Ascending aorta (tissue), 2 donors: ENCODE results near the gene SSTR3. TPM values are rescaled to one million over a fixed set of nuclear protein-coding genes. Genes with fewer than 3 reads are reported as not detected.

Source experiments
- DNase-seq, 2 donors: peaks; one replicate each; pipeline ENCODE4 v3.0.0-alpha.2; 2019; ENCODE audit warnings: low spot score in 2 of 2
- H3K27ac ChIP-seq, 2 donors: fragments of 200-600 bp; sonication (generic); one replicate each; pipeline ENCODE4 v1.5.1; 2016 to 2017; ENCODE audit warnings: mild to moderate bottlenecking in 1 of 2
- H3K27me3 ChIP-seq: fragments of 200-600 bp; sonication (generic); one replicate; pipeline ENCODE4 v1.5.1; 2017
- H3K36me3 ChIP-seq, 2 donors: fragments of 200-600 bp; sonication (generic); one replicate each; pipeline ENCODE4 v1.5.1; 2016
- H3K4me1 ChIP-seq, 2 donors: fragments of 200-600 bp; sonication (generic); one replicate each; pipeline ENCODE4 v1.5.1; 2016 to 2017; ENCODE audit warnings: mild to moderate bottlenecking in 1 of 2
- H3K4me3 ChIP-seq, 2 donors: fragments of 200-600 bp; sonication (generic); one replicate each; pipeline ENCODE4 v1.5.1; 2016 to 2017; ENCODE audit warnings: mild to moderate bottlenecking in 1 of 2
- H3K9me3 ChIP-seq, 2 donors: fragments of 200-600 bp; sonication (generic); one replicate each; pipeline ENCODE4 v1.5.1; 2016
- CTCF ChIP-seq, 3 experiments: fragments of 200-600 bp in 2 of 3; fragments of 450-650 bp in 1 of 3; sonication (generic) in 2 of 3; IDR thresholded peaks; one replicate each; pipeline ENCODE4 v1.5.1; 2016 to 2019; ENCODE audit warnings: antibody characterized with exemption in 3 of 3, mild to moderate bottlenecking in 1 of 3, moderate library complexity in 1 of 3
- intact Hi-C: fragments of 100-400 bp; cut with DNase I; formaldehyde crosslinking; loops from one replicate; pipeline ENCODE4 v1.15.1; 2023
- total RNA-seq: library from RNA; depleted of rRNA; stranded (reverse); fragments of >200 nt; gene quantifications from one replicate; pipeline ENCODE4 v1.1.0, GENCODE V29; 2016

Gene SSTR3
- total RNA-seq, 1 donor from 2014 or later: not detected

DNA sequence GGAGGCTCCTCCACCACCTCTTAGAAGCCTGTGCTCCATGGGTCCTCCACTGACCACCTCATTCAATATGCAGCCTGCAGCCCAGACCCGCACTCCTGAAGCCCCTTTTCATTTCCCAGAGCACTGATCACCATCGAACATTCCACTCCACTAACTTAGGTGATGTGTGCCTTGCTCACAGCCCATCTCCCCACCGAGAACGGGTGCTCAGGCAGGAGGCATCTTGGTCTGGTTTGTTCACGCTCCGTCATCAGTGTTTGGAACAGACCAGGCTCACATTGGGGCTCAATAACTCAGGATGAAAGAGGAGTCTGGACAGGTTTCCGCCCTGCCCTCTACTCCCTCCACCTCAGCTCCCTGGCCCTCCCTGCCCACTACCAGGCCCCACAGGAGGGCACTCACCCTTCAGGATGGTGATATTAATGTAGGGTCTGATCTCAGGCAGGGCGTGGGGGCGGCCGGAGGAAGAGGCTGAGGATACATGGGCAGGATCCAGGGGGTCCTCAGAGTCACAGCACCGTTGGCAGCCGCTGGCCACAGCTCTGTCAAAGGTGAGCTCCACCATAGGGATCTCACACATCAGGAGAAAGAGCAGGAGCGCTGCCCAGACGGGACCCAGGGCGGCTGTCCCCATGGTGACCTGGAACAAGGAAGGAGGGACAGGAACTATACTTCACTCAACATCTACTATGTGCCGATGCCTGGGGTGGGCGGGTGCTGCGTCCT is 27.3 kb downstream of the SSTR3 start:
- H3K36me3 ChIP-seq: peaks cover 0 to 5% of the 10 kb centered on the region in 2 donors
- intact Hi-C loops: no loop called here

DNA sequence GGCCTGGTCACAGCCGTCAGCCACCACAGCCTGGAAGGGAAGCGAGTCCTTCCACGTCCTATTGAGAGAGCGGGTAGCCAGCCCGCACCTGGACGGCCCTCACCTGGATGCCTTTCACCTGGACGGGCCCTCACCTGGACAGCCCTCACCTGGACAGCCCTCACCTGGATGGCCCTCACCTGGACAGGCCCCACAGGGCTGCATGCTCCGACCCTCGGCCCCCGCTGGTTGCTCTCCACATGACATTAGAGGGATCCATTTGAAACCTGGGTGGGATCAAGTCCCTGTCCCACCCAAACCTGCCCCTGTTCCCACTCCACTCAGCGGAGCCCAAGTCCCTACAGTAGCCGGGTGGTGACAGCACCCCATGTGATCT is 27.9 kb downstream of the SSTR3 start:
- Histone ChIP-seq H3K27ac (no peak overlapping the region), H3K27me3 (no peaks in the 10 kb centered on the region), H3K4me1 (peaks cover 6 to 20% of the 10 kb centered on the region in 2 donors), H3K4me3 (no peak overlapping the region), H3K36me3 (peaks cover 0 to 5% of the 10 kb centered on the region in 2 donors), H3K9me3 (no peaks in the 10 kb centered on the region)
- TF ChIP-seq CTCF (IDR thresholded peaks at IDR 0.05): no peak
- no peak for DNase-seq
- intact Hi-C loops: no loop called here

More for the DNA sequence above, 27.3 kb downstream of the SSTR3 start:
- Histone ChIP-seq H3K4me1 (peaks cover 6 to 20% of the 10 kb centered on the region in 2 donors), H3K27me3 (no peaks in the 10 kb centered on the region), H3K9me3 (no peaks in the 10 kb centered on the region), H3K4me3 (no peak overlapping the region), H3K27ac (no peak overlapping the region)
- no peak for TF ChIP-seq CTCF (IDR thresholded peaks at IDR 0.05)
- no peak for DNase-seq

DNA sequence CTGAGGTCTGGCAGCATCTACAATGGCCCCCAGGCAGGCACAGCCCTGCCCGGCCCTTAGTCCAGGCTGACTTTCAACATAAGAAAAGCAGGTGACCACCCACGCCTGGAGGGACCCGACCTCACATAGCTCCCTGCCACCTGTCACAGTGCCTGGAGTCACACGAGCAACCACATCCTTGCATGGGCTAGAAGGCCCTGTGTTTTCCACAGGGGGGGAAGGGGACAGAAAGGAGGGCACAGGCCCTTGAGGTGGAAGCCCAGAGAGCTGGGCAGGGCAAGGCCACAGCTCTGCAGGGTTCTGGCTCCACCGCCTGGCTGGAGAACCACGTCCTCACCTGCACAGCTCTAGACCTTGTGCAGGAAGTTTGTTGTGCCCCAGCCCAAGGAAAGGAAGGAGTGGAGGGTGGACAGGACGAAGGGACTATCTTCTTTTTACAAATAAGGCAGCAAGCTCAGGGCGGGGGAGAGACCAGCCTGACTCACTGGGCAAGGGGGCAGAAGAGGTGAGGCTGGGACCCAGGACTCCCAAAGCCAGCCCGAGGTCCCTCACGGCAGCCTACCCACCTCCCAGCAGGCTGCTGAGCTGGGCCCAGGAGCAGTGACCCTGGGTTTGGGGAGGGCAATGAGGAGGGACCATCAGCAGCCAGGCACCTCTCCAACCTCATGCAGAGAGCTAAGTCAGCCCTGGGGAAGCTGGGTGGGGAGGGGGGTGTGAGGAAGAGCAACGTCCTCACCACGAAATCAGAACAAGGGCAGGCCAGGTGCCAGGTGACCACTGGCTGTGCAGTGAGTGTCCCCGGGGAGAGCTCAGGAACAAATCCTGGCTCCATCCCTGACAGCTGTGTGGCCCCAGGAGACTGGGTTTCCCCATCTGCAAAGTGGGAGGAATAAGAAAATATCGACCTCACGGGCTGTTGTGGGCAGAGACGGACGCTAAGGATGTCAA is 28.6 kb downstream of the SSTR3 start:
- TF ChIP-seq CTCF (IDR thresholded peaks at IDR 0.05): no peak
- Histone ChIP-seq H3K27me3 (no peaks in the 10 kb centered on the region), H3K4me1 (peaks cover 6 to 20% of the 10 kb centered on the region in 2 donors), H3K27ac (no peak overlapping the region), H3K36me3 (peaks cover 0 to 5% of the 10 kb centered on the region in 2 donors), H3K4me3 (no peak overlapping the region), H3K9me3 (no peaks in the 10 kb centered on the region)
- DNase-seq: no peak
- intact Hi-C loops: no loop called here

DNA sequence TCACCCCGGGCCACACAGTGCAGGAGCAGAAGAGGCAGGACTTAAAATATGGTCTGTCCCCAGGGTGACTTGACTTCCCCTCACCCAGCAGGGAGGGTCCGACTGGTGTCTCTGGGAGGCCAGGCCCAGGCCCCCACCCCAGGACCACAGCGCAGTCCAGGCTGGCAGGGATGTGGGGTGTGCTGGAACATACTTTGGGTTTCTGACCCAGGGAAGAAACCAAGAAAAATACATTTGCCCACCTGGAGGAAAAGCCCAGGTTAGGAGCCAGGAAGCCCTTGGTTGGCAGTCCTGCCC is 29.4 kb downstream of the SSTR3 start:
- Histone ChIP-seq H3K36me3 (peaks cover 0 to 5% of the 10 kb centered on the region in 2 donors), H3K4me1 (peaks cover 6 to 12% of the 10 kb centered on the region in 2 donors), H3K9me3 (no peaks in the 10 kb centered on the region), H3K27ac (no peak overlapping the region), H3K4me3 (no peak overlapping the region), H3K27me3 (no peaks in the 10 kb centered on the region)
- intact Hi-C loops: no loop called here
- DNase-seq: no peak
- TF ChIP-seq CTCF (IDR thresholded peaks at IDR 0.05): no peak

- TF ChIP-seq CTCF (IDR thresholded peaks at IDR 0.05): no peak
- intact Hi-C loops: no loop called here
- DNase-seq: no peak
- Histone ChIP-seq H3K36me3 (peaks cover 0 to 5% of the 10 kb centered on the region in 2 donors), H3K4me3 (no peak overlapping the region), H3K9me3 (no peaks in the 10 kb centered on the region), H3K27me3 (no peaks in the 10 kb centered on the region), H3K4me1 (peaks cover 5 to 6% of the 10 kb centered on the region in 2 donors), H3K27ac (no peak overlapping the region)
Measured at GRCh38 chr22:37182101-37182948, 30.0 kb downstream of the SSTR3 start.
